Endometrial microvascular endothelial cells (primary cell): Measurements from ENCODE around the gene SMYD5. TPM values are rescaled to one million over a fixed set of nuclear protein-coding genes. Genes with fewer than 3 reads are reported as not detected.

ENCODE experiments used
- in situ Hi-C: cut with HindIII; loops from 2 replicates; pipeline ENCODE4 v1.10.0; 2017; ENCODE audit warnings: low sequenced_read_pairs, low pct_unique_long_range_greater_than_20kb; ENCODE audit errors: inconsistent ontology term
- total RNA-seq: library from RNA; depleted of rRNA; stranded (reverse); fragments of >200 nt; gene quantifications from one replicate; pipeline ENCODE4 v1.2.3, GENCODE V29; 2015; ENCODE audit errors: inconsistent ontology term

The SMYD5 gene
- total RNA-seq, 1 donor from 2014 or later = 39.1 TPM

GRCh38 chr2:73202156-73203054, 11.6 kb upstream of the SMYD5 start, which contains the start of gene NOTO:
Gene NOTO (plus strand): TSS chr2:73202574. CDS start chr2:73202667, 93 bp downstream.
- in situ Hi-C loops = no loop called here

DNA sequence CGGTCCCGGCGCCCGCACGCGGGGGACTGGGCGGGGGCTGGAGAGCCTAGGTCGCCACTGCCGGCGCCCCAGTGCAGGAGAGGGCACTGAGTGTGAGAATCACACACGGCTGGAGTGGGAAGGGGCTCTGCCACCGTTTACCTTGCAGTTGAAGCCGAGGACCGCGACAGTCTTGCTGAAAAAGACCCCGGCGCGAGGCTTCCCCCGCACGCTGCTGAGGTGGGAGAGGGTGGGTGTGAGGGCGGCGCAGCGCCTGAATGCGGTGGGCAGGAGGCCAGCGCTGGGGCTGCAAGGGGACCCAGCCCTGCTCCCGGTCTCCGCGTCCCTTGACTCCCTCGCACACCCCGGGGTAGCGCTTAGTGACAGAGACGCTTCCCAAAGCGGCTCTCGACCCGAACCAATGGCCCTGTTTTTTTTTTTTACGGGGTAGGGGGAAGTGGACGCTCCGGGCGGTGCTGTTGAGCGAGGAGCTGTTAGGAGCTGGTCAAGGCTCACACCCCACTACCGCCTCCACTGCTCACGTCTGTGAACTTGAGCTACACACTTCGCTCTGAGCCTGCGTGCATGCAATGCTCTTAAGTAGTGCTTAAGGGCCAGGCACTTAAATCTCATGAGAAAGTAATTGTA, 10.9 kb upstream of the SMYD5 start:
- in situ Hi-C loops = no loop called here

GRCh38 chr2:73205611-73206010, 8.4 kb upstream of the SMYD5 start:
- in situ Hi-C loops = no loop called here

DNA sequence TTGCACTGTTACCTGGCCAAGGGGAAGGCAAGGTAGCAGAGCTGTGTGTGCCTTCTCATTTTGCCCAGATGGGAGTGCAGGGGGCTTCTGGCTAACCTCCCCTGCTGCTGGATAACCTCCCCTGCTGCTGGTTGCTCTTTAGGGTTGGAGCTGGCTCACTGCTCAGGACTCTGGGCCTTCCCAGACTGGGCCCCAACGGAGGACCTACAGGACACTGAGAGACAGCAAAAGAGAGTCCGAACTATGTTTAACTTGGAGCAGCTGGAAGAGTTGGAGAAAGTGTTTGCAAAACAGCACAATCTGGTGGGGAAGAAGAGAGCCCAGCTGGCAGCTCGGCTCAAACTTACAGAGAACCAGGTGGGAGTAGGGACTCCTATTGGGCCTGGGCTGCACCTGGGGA, 5.8 kb upstream of the SMYD5 start:
- in situ Hi-C loops = no loop called here

DNA sequence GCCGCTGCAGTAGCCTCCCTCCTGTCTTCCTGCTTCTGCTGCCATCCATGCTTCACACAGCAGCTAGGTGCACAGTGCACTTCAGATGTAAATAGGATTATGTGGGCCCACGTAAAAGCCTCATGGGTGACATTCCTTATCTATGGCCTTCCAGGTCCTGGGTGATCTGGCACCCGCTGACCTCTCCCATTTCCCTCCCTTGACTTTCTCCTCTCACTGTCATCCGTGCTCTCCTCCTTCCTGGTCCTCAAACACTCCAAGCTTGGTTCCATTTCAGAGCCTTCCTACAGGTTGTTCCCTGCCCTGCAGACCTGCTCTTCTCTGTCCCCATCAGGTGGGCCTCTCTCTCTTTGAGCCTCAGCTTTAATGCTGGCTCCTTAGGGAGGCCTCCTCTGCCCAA, 4.0 kb upstream of the SMYD5 start:
- in situ Hi-C loops = no loop called here

DNA sequence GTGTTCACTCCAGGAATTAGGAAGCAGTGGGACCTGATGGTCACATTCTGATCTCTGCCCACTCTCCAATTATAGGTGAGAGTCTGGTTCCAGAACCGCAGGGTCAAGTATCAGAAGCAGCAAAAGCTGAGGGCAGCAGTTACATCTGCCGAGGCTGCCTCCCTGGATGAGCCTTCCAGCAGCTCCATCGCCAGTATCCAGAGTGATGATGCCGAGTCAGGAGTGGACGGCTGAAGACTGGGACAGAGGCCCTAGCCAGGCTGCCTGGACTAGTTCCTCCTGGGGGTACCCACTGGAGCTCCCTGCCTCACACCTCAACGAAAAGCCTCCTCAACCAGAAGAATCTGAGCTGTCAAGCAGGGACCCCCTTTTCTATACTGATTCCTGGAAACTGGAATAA, 3.3 kb upstream of the SMYD5 start:
- in situ Hi-C loops = no loop called here

DNA sequence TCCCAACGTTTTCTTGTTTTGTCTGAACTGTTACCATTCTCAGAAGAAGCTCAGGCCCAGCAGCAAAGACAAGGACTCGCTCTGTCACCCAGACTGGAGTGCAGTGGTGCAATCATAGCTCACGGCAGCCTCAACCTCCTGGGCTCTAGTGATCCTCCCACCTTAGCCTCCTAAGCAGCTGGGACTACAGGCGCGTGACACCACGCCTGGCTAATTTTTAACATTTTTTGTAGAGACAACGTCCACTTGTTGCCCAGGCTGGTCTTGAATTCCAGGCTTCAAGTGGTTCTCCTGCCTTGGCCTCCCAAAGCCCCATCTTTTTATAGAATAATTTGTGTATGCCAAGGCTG, 2.0 kb upstream of the SMYD5 start:
- in situ Hi-C loops = no loop called here

GRCh38 chr2:73212448-73213176, 1.4 kb upstream of the SMYD5 start:
- in situ Hi-C loops = no loop called here

DNA sequence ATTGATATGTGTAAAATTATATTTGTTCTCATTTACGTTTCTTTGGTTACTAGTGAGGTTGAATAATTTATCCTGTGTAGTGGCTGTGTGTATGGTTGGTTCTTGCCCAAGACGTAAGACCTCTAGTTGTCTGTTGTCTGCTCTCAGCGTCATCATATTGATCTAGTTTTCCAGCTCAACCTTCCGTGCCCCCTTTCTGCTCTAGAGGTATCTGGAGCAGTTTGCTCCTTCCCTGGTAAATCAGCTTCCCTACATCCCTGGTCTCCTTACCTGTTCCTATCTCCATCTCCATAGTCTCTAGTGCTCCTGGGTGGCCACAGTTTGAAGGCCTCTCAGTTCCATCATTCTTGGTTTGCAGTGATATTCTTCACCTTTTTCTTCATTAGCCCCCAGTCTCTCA, 1.2 kb downstream of the SMYD5 start:
- in situ Hi-C loops = no loop called here

DNA sequence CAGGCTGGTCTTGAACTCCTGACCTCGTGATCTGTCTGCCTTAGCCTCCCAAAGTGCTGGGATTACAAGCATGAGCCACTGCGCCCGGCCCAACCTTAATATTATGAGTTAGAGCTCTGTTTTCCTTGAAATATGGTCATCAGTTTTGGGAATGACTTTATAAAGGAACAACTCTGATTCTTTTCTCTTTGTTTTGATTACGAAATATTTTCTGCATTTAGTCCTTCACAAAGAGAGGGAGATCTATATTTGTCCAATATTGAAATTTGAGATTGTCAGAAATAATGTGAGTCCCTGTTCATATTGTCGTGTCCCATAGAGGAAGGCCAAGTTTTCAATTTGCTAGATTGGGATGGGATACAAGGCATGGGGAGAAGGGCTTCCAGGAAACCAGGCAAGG, 3.1 kb downstream of the SMYD5 start:
- in situ Hi-C loops = no loop called here

- in situ Hi-C loops = no loop called here
Observed at GRCh38 chr2:73217826-73218225, 3.8 kb downstream of the SMYD5 start.

- in situ Hi-C loops = no loop called here
Observed at GRCh38 chr2:73218298-73218697, 4.3 kb downstream of the SMYD5 start.

DNA sequence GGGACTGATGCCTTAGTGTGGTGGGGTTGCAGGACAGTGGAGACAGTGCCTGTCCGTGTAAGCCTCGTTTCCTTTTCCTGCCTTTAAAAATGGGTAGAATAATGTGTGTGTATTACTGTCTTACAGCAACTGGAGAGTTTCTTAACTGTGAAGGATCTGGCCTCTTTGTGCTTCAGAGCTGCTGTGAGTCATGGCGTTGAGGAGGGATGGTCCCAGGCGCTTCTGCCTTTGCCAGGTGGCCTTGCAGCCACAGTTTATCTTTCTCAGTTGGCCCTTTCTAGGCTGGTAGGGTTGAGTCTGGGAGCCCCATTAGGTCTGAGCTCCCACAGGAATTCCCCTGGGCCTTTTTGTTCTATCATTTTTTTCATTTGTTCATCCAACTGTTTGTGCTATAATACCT, 9.8 kb downstream of the SMYD5 start:
- in situ Hi-C loops = no loop called here

- in situ Hi-C loops = no loop called here
Observed at GRCh38 chr2:73225513-73226360, 11.7 kb downstream of the SMYD5 start.

GRCh38 chr2:73227086-73227485, 13.0 kb downstream of the SMYD5 start:
- in situ Hi-C loops = no loop called here

DNA sequence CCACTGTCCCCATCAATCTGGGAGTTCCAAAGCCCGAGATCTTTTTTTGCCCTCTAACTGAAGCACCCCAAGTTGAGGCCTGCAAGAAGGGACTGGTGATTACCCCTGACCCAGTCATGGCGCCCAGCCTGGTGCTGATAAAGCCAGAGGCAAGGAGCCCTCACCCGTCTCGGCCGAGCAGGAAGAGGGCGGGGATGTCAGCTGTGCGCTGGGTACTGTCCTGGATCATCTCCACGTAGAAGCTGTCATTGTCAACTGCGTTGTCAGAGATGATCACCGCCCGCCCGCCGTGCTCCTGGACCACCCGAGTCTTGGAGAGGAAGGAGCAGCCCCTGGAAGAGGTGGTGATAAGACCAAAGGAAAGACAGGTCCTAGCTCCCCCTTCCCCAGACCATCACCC, 14.6 kb downstream of the SMYD5 start:
- in situ Hi-C loops = no loop called here

GRCh38 chr2:73232403-73233153, 18.5 kb downstream of the SMYD5 start:
- in situ Hi-C loops = no loop called here

DNA sequence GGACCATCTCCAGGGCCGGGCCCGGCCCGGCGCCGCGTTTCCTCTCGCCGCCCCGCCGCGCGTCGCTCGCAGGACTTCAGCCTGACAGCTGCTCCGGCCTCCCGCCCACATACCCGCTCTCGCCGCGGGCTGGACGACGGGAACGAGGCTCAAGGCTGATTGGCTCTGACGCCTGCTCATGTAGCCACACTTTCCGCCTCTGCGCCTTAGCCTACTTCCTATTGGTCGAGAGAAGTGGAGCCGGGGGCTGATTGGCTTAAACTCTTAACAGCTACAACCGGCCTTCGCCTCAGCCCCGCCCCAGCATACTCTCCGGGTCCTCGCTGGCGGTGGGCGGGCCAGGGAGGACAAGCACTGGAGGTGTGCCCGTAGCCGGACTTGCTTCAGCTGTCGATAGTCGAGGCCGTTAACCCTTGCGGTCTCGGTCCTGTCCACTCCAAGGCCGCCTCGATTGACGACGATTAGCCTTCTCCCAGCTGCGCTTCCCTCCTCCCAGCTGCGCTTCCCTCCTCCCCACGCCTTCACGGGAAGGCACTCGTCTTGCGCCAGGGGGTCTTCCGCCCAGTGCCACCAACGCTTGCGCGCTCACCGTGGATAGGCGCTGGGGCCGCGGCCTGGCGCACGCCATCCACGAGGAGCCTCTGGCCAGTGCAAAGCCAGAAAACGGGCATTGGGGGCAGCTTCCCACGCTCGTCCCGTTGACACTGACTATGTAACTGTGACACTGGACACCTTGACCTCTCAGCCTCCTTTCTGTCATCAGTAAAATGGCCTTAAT, 19.3 kb downstream of the SMYD5 start, which contains the start of gene PRADC1:
TSS of gene PRADC1 (minus strand) at position 86 of the 778 bp plus-strand sequence. CDS start at position 7, 79 bp downstream.
- in situ Hi-C loops = no loop called here
